Measurements from ENCODE around the gene XYLT1.
A peak's percentile ranks its signal among the peaks of the same experiment; 100 is the strongest.

The XYLT1 gene

DNA sequence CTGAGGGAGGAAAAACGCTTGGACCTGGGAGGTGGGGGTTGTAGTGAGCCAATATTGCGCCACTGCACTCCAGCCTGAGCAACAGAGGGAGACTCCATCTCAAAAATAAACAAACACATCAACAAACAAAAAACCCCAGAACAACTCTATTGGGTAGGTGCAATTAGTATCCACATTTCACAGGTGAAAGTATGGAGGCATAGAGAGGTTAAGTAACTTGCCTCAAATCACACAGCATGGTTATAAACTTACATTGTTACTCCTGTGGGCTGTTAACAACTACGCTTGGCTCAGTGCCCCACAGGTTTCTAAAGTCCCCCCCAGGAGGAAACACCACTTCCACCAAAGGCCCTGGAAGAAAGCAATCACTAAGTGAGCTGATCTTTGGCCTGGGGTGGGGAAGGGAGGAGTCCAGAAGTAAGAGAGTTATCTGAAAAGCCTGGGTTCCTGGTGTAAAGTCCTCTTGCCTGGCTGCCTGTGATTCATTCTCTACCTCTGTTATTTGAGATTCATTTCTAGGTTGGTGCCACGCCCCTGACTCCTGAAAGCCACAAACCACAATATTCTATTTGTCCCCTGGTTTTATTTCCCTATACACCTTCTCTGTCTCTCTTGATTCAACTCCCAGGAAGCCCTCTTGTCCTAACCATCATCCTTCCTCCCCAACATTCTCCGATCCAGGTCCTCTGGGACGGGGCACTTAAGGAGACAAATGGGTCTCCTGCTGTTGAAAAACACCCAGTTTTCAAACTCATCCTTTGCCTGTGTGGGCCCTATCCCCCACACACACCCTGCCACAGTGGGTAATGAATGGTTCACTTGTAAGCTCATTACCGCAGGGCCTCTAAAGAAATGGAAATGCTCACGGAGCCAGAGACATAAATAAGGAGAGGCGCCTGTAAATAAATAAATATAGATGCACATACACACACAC, 195.4 kb downstream of the XYLT1 start:
- DNase-seq: no peak

DNA sequence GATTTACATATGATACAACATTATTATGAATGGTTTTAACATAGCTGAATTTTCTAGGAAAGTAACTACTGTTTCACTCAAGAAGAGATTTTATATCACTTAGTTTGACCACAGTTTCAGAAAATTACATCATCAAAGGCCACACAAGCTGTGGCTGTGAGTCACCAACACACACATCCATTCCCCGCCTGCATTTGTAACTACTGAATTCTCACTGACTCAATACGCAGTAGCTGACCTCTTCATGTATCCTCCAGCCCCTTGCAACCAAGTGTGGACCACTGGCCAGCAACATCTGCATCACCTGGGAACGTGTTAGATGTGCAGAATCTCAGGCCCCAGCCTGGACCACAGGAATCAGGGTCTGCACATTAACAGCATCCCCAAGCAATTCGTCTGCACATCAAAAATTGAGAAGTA, 197.6 kb downstream of the XYLT1 start:
- DNase-seq: peak; percentile 66

DNA sequence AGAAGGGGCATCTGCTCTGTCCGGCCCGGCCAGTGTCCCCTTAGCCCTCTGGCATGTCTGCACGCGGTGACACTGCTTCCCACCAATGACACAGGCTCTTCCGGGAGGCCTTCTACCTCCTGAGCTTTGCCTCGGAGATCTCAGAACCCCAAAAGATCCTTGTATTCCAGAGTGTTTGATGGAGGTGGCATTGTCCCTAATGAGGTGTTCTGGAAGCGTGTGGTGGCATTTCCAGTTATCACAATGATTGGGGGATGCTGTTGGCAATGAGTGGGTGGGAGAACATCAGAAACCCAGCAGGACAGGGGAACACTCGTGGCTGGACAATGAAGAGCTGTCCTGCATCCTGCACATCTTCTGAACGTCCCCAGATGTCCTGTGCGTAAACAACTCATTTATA, 198.0 kb downstream of the XYLT1 start:
- DNase-seq: no peak

DNA sequence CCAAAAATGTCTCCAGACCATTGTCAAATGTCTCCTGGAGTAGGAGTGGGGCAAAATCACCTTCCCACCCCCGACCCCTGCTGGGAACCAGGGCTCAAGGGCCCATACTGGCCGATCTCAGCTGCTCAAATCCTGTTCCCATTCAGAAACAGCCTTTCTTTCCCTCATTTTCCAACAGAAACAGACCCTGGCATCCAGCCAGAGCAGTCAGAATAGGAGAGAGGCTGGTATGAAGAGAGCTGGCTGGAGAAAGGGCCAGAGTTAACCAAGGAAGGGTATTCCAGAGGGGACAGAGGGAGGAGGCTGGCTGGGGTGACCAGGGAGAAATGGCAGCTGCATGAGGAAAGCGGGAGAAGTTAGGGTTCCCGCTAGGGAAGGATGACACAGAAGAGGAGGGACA, 199.1 kb downstream of the XYLT1 start:
- no peak for DNase-seq

DNA sequence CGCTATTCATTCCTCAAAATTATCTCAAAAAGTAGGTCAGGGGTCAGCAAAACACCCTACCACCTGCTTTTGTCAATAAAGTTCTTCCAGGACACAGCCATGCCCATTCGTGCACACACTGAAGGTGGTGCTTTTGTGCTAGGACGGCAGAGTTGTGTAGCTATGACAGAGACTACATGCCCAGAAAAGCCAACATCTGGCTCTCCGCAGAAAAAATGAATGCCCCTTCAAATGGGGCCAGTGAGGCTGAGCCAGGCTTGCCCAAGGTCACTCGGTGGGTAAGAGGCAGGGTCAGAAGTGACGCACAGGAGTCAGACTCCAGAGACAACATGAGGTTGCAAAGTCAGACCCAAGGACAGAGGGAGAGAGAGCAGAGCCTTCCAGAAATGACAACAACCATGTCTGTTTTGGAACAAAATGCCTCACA, 200.1 kb downstream of the XYLT1 start:
- DNase-seq: no peak

DNA sequence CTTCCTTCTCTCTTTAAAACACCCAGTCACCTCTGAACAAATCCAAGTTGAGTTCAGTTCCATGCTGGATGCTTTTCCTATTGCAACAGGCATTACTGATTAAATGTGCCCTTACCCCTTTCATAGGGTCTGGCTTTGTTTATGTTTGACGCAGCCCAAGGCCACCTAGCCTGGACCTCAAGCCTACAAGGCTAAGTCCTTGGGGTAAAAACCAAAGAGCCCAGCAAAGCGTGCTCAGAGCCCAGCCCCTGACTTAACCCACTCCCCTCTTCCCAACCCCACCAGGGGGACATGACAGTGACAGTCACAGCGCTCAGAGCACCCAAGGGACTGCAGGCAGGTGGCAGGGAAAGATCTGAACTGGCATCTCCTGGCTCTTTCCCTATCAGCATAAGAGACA, 200.6 kb downstream of the XYLT1 start:
- no peak for DNase-seq

DNA sequence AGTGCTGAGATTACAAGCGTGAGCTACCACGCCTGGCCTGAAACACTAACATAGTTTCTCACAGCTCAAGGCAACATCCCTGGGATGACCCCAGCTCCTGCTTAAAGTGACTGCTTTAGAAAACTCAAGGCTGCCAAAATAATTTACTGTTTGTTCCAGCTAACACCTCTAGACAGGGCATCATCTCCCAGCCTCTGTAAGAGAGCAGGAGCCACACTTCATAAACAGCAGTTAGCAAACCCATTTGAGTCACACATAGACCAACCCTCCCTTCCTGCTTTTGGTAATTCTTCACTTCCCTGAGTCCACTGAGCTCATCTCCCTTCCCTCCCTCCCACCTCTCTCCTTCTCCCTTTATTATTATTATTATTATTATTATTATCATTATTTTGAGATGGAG, 201.3 kb downstream of the XYLT1 start:
- DNase-seq: no peak

DNA sequence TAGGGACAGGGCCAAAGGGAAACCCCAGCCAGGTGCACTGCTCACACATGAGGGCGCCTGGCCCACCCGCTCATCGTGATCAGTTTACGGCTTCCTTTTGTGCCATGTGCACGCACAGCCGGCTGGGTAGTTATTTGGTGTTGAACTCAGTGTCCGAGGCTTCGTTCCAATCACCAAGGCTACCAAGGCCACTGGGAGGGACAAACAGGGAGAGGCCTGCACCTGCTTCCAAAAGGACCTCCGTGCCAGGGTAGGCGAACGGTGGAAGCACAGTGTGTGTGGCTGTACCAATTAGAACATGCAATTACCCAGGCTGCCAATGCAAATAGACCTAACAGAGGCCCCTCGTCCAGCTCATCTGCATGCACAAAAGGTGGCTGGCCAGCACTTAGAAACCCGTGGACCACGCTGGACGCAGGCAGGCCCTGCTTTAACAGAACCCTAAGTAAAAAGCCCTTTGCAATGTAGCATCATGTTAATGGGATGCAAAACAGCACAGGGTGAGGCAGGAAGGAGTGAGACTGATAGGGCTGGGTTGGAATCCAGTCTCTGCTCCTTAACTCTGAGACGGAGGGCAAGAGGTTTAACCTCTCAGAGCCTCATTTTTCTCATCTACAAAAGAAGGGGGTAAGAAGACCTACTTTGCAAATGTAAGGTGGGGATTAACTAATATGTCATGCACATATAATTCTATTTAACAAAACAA, 204.0 kb downstream of the XYLT1 start:
- DNase-seq: no peak

DNA sequence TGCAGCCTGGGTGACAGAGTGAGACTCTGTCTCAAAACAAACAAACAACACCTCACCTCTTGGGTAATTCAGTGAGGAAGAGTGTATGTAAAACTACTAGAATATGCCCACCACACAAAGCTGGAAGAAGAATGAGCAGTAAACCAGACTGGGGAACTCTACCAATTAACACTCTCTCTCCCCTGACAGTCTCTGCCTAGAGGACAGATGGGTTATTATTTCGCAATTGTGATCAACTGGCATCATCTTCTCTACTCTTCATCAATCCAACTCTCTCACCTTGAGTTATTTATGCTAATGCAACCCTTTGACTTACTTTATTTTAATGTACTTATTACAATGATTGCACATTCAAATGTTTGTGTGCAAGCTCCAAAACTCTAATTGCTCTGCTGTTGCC, 205.6 kb downstream of the XYLT1 start:
- DNase-seq: no peak

DNA sequence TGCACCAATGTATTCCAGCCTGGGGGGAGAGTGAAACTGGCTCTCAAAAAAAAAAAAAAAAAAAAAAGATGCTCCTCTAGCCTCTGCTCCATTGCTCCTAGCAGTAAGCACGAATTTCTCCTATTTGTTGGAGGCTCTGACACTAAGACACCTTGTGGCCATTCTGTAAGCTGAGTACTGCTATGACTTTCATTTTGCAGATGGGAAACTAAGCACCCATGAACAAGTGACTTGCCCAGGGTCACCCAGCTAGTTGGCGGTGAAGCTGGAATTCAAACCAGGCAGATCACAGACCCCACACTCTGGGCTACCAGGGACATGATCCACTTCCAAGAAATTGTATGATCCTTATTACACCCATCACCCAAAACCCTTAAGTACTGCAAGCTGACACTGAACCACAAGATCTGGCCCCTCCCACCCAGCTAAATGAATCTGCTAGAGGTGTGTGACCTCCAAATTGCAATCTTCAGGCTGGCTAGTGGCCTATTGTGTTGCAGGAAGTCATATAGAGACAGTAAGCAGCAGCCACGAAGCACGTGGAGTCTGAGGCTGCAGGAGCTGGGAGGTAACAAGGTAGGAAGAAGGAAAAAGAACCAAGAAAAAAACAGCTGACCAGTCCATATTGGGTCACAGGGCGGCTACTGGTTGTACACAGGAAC, 209.4 kb downstream of the XYLT1 start:
- no peak for DNase-seq

DNA sequence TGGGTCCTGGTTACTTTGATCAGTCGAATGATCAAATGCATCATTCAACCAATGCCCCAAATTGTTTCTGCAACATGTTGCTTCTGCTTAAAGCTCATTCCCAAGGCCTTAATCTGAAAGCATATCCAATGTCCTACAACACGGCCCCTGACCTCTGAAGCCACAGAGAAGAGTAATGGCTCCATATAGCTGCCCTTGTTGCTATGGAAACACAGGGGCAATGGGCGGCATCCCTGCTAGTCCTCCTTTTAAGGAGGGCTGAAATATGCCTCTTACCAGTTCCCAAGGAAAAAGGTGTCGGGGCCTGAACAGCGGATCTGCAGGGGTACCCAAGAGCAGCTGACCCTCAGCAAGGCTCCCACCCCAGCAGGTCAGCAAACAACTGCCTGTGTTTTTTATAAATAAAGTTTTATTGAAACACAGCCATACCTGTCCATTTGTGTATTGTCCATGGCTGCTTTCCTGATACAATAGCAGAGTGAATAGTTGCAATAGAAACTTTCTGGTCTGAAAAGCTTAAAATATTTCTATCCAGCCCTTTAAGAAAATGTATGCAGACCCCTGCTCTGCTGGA, 210.4 kb downstream of the XYLT1 start:
- DNase-seq: no peak

DNA sequence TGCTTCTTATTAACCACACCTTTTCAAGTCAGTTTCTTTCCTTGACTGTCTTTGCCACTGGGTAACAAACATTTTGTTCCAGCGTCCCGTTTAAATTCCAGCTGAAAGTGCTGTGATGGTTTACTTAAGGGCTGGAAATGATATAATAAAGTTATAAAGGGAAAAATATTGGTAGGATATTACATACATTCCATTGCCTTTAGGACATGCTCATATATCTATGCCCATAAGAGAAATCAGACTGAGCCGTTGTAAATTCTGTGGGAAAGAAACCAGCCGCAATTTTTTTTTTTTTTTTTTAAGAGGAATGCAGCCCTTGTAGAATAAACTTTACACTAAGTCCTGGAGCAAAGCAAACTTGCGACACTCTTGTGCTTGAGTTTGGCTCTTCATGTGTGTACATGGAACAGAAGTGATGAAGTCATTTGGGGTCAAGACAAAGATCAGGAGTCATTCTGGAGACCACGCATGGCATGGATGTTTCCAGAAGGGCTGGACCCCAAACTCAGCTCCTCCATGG, 210.9 kb downstream of the XYLT1 start:
- DNase-seq: no peak

DNA sequence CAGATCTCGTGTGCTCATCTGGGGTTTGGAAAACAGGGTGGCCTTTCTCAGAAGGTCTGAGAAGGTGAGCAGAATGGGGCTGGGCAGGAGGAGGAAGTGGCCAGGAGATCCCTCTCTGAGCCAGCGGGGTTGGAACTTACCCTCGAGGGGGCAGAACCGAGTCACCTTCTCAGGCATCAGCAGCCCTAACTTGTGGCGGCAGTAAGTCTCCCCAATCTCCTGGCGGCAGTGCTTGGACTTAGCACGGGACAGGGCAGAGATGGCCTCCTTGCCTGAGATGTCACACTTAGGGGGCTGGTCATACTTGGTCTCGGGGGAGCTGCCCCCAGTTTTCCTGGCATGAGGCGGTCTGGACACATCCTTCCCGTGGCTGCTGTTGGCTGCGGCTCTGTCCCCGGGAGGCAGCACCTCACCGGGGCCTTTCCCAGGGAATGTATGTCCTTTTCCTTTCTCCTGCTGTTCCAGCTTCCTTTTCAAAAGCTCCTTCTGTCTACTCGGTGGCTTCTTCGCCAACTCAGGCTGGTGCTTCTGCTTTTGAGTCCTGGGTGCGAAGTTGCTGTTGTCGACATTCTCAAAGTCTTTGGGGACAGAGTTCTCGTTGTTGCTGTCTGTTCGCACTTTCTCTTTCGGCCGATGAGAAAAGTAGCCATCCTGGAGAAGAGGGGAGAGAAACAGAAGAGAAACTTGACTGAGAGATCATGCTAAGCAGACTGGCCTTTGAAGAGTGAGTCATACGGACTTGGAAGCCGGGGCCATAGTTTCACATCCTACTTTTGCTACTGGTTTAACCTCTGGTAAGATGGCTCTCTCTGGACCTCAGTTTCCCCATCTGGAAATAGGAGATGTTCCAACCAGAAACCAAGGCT, 211.7 kb downstream of the XYLT1 start:
- DNase-seq: no peak

DNA sequence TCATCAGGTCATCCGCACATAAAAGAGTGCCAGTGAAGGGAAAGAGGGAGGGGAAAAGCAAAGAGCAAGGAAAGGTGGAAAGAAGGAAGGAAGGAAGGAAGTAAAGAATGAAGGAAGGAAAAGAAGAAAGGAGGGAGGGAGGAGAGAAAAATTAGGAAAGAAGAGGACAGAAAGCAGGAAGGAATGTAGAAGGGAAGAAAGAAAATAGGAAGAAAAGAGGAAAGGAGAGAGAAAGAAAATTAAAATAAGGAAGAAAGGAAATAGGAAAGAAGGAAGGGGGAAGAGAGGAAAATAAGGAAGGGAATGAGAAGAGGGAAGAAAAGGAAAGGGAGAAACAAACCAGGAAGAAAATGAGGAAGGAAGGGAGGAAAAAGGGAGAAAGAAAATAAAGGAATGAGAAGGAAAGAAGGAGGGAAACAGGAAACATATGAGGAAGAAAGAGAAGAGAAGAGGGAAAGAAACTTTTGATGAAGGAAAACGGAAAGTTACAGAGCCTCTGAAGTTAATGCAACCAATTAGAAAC, 212.6 kb downstream of the XYLT1 start:
- no peak for DNase-seq

DNA sequence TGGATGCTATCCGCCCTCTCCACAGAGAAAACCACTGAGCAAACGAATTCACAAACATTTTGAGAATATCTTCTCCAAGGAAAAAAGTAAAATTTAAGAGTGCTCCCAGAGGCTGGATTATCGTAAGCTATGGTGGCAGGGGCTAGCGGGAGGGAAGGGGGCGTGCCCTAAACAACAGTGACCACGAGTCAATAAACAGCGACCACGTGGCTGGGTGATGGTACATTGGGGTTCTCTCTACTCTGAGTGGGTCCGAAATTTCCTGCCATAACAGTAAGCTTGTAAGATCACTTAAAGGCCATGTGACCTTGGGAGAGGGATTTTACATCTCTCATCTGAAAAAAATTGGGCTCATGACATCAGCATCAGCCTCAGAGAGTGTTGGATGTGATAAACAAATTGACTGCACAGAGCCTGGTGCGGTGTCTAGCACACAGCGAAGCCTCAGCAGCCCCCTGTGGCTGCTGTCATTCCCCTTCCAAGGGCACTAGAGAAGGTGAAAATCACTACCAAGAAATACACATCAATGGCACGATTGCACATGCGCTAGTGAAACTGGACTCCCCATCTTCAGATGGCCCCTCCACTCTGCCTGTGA, 213.2 kb downstream of the XYLT1 start:
- no peak for DNase-seq

DNA sequence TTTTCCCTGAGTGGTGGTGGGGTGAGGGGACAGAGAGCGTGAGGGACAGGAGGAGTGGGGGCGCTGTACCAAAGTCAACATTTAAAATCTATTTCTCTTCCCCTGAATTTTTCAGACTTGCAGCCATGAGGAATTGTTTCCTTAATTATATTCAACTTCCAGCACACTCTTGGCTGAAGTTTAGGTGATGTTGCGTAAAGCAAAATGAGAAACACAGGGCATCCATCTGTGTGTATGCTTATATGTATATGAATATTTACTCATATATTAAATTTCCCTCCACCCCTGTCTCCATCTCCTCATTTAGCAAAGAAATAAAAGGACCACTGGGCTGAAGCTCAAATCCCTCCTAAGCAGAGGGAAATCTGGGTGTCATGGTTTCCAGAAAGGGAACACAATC, 218.1 kb downstream of the XYLT1 start:
- DNase-seq: no peak

DNA sequence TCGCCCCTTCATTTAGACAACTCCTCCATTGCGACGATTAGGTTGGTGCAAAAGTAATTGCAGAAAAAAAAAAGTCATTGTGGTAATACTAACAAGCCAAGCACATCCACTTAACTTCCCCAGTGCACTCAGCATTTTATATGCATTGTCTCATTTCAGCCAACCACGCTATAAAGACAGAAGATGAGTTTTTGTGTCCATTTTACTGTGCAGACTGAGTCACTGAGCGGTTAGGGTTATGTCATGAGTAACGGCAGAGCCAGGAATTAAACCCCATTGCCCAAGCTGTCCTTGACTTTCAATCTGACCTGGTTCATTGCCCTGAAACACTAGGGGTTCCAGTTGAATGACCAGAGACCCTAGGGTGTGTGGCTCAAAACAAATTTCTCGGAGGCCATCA, 218.7 kb downstream of the XYLT1 start:
- no peak for DNase-seq

DNA sequence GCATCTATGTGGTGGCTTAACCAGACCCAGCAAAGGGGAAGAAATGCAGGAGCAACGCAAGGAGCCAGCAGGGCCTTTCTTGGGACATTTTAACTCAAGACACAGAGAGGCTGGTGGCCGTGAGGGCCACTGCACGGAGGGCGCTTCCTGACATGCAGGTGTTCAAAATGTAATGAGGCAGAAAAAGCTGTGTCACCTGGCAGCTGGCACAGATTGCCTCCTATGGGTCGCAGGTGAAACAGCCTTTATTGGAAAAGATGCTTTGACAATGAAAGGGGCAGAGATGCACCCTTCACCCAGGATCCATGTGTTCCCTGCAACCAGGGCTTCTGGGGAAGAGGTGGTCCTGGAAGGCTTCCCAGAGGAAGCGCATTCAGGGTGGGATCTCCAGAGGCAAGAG, 219.3 kb downstream of the XYLT1 start:
- DNase-seq: no peak

DNA sequence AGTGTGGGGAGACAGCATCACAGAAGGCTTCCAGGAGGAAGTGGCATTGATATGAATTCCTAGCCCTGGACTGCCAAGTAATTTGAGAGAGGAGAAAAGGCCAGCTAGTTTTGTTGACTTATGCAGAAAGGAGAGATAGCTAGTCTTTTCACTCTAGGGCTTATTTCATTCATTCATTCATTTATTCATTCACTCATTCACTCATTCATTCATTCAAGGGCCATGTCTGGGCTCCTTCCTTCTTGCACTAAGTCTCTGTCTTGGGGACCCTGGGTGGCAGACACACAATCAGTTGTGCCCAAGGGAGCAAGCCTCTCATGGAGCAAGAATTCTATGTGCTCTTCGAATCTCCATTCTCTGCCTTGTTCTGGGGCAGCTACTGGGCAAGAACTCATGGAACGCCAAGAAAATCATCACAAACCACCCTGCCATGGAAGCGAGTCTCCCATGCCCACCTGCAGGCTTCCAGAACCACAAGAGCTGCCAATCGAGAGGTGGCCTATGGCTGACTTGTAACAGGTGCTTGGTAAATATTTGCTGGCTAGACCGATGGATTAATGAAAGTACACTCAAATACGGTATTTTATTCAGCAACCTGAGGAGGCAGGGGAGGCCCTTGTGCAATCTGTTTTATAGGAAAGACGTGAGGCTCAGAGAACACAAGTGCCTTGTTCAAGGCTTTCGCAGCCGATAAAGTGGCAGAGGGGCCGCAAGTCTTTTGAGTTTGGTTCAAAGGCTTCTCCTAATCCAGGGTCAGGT, 223.6 kb downstream of the XYLT1 start:
- no peak for DNase-seq

DNA sequence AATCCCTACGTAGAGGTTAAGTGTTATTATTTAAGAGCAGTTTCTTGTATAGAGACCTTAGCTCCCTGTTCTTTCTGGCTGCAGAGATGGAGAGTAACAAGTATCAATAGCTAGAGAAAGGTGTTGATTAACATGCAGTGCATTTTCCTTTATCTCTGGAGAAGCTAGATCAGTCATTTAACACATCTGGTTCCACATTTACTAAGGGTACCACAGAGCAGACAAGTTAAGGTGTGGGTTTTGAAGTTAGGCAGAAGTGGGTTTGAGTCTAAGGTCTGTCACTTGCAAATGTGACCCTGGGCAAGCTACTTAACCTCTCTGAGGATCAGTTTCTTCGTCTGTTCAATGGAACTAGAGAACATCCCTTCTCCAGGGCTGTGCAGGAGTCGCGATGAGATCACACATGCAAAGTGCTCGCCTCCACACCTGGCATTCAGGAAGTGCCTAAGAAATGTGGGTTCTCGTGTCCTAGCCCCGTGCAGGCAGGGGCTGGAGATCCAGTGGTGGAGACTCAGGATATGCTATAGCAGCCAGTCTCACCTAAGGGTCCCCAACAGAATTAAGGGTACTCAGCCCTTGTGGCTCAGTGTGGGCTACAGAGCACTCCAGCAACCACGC, 224.4 kb downstream of the XYLT1 start:
- DNase-seq: no peak
